ENCODE measurements around the gene MON1B. TPM values are rescaled to one million over a fixed set of nuclear protein-coding genes. Genes with fewer than 3 reads are reported as not detected.

The MON1B gene
- total and polyA plus RNA-seq, 2 donors from 2014 or later = 10.6 to 65.6 TPM

GRCh38 chr16:77194295-77195231 lies 3.6 kb downstream of the MON1B start:
- H3K9ac ChIP-seq (ENCODE audit: low read length in 3 of 3) = no peak overlapping the region
- peak in 1 of 5 donors; percentile 75 for DNase-seq
- peaks cover 0 to 11% (median 9%) of the 10 kb centered on the region in 3 donors for H3K4me1 ChIP-seq (ENCODE audit: control insufficient read depth in 2 of 3, insufficient read depth in 2 of 3, low read depth in 1 of 3, low read length in 3 of 3)
- no peaks in the 10 kb centered on the region for H3K27me3 ChIP-seq (ENCODE audit: control insufficient read depth, insufficient read depth, low read length)
- intact Hi-C loops (cut with DNase I) = no loop called here
- no peak overlapping the region for H3K4me3 ChIP-seq (ENCODE audit: low read length in 3 of 3)
- no peak overlapping the region for H3K27ac ChIP-seq (ENCODE audit: low read depth in 2 of 2, low read length in 2 of 2)
- no peak for TF ChIP-seq CTCF (IDR thresholded peaks at IDR 0.05; ENCODE audit: borderline replicate concordance, extremely low read depth, insufficient read depth)
- H3K9me3 ChIP-seq (ENCODE audit: control insufficient read depth in 2 of 3, insufficient read depth in 1 of 3, low read length in 3 of 3) = no peaks in the 10 kb centered on the region
- no peak for FAIRE-seq
- H3K36me3 ChIP-seq (ENCODE audit: control insufficient read depth in 2 of 3, insufficient read depth in 3 of 3, low read length in 3 of 3) = peaks cover 2 to 26% (median 24%) of the 10 kb centered on the region in 3 donors

GRCh38 chr16:77195411-77195810 lies 4.4 kb downstream of the MON1B start:
- Histone ChIP-seq H3K9me3 (ENCODE audit: control insufficient read depth in 2 of 3, insufficient read depth in 1 of 3, low read length in 3 of 3) (no peaks in the 10 kb centered on the region), H3K36me3 (ENCODE audit: control insufficient read depth in 2 of 3, insufficient read depth in 3 of 3, low read length in 3 of 3) (peaks cover 2 to 26% (median 24%) of the 10 kb centered on the region in 3 donors), H3K4me3 (ENCODE audit: low read length in 3 of 3) (no peak overlapping the region), H3K27me3 (ENCODE audit: control insufficient read depth, insufficient read depth, low read length) (no peaks in the 10 kb centered on the region), H3K4me1 (ENCODE audit: control insufficient read depth in 2 of 3, insufficient read depth in 2 of 3, low read depth in 1 of 3, low read length in 3 of 3) (peaks cover 0 to 11% (median 9%) of the 10 kb centered on the region in 3 donors), H3K9ac (ENCODE audit: low read length in 3 of 3) (no peak overlapping the region), H3K27ac (ENCODE audit: low read depth in 2 of 2, low read length in 2 of 2) (no peak overlapping the region)
- no peak for TF ChIP-seq CTCF (IDR thresholded peaks at IDR 0.05; ENCODE audit: borderline replicate concordance, extremely low read depth, insufficient read depth)
- intact Hi-C loops (cut with DNase I) = no loop called here
- DNase-seq (no peak), FAIRE-seq (no peak)

GRCh38 chr16:77197747-77198146 lies 6.8 kb downstream of the MON1B start:
- no peak for FAIRE-seq
- H3K27me3 ChIP-seq (ENCODE audit: control insufficient read depth, insufficient read depth, low read length) = no peaks in the 10 kb centered on the region
- no peak overlapping the region for H3K9ac ChIP-seq (ENCODE audit: low read length in 3 of 3)
- no peak overlapping the region for H3K4me3 ChIP-seq (ENCODE audit: low read length in 3 of 3)
- DNase-seq = no peak
- H3K9me3 ChIP-seq (ENCODE audit: control insufficient read depth in 2 of 3, insufficient read depth in 1 of 3, low read length in 3 of 3) = no peaks in the 10 kb centered on the region
- peaks cover 2 to 26% (median 24%) of the 10 kb centered on the region in 3 donors for H3K36me3 ChIP-seq (ENCODE audit: control insufficient read depth in 2 of 3, insufficient read depth in 3 of 3, low read length in 3 of 3)
- H3K4me1 ChIP-seq (ENCODE audit: control insufficient read depth in 2 of 3, insufficient read depth in 2 of 3, low read depth in 1 of 3, low read length in 3 of 3) = no peaks in the 10 kb centered on the region
- TF ChIP-seq CTCF (IDR thresholded peaks at IDR 0.05; ENCODE audit: borderline replicate concordance, extremely low read depth, insufficient read depth) = no peak
- no peak overlapping the region for H3K27ac ChIP-seq (ENCODE audit: low read depth in 2 of 2, low read length in 2 of 2)
- intact Hi-C loops (cut with DNase I) = no loop called here

Measured in kidney (tissue), 14 donors.